Stimulated activated CD4-positive, alpha-beta T cell treated with anti-CD3 and anti-CD28 coated beads, TNF-alpha, amount 100 ng/mL, for 4 hours (primary cell): ENCODE data around the gene RNF187.

ENCODE experiments used
- DNase-seq, 3 experiments: peaks; one replicate each; pipeline ENCODE4 v3.0.0-alpha.2; 2020; ENCODE audit warnings: low read depth in 3 of 3

Gene RNF187

DNA sequence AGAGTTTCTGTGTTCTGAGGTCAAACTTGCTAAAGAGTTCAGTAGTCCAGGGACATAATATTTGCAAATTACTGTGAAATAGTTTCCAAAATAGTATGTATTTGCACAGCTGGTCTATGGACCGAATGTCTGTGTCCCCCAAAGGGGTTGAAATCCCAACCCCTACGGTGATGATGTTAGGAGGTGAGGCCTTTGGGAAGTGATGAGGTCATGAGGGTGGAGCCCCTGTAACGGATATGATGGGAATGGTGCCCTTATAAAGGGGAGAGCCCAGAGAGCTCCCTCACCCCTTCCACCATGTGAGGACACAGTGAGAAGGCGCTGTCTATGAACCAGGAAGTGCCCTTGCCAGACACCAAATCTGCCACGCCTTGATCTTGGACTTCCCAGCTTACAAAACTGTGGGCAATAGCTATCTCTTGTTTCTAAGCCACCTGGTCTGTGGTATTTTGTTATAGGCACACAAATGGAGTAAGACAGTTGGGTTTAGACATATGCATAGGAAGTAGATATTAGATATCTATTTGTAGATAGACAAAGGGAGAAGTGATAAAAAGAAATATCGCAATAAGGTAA, 21.7 kb downstream of the RNF187 start:
- DNase-seq: no peak

DNA sequence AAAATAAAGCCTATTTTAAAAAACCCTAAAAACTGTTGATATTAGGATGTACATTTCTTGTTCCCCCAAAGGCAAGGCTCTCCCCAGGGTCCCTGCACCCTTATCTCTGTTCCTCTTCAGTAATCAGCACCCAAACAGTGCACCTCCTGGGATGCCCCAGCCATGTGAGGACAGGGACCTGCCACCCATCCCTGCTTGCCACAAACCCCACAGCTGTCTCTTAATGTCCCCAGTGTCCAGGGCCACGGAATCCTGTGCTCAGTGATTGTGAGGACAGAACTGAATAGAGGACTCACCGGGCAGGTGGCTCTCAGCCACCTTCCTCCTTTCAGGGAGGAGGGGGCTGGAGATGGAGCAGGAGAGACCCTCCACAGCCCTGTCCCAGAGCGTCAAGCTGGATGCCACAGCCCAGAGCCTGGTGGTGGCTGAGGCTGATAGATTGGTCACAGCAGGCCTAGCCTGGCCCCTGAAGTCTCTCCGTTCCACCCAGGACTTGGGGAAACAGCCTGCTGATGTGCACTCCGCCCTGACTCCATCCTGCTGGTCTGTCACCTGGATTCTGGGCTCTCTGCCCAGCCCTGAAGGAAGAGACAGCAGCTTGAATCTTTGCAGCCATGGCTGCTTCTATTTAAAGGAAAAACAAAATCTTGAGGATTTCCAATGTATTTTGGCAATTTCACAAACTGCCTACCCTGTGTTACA, 23.1 kb downstream of the RNF187 start:
- no peak for DNase-seq

DNA sequence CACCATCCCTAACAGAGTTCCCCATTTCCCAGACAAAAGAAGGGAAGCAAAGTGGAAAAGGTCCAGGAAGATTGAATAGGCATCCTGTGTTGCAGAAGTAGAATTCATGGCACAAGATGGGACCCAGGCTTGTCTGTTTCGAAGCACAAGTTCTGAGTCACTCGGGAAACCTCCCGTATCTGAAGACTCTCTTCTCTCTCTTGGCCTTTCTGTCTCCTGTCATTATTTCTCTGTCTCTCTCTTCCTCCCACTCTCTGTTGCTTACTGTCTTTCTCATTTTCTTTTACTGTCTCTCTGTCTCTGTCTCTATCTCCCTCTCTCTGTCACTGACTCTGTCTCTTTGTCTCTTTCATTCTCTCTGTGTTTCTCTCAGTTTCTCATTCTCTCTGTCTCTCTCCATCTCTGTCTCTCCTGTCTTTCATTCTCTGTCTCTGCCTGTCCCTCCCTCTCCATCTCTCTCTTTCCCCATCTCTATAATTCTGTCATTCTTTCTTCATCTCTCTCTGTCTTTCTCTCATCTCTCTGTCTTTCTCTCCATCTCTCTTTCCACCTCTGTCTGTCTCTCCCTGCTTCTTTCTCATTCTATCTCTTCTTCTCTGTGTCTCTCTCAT, 23.7 kb downstream of the RNF187 start:
- DNase-seq: no peak

DNA sequence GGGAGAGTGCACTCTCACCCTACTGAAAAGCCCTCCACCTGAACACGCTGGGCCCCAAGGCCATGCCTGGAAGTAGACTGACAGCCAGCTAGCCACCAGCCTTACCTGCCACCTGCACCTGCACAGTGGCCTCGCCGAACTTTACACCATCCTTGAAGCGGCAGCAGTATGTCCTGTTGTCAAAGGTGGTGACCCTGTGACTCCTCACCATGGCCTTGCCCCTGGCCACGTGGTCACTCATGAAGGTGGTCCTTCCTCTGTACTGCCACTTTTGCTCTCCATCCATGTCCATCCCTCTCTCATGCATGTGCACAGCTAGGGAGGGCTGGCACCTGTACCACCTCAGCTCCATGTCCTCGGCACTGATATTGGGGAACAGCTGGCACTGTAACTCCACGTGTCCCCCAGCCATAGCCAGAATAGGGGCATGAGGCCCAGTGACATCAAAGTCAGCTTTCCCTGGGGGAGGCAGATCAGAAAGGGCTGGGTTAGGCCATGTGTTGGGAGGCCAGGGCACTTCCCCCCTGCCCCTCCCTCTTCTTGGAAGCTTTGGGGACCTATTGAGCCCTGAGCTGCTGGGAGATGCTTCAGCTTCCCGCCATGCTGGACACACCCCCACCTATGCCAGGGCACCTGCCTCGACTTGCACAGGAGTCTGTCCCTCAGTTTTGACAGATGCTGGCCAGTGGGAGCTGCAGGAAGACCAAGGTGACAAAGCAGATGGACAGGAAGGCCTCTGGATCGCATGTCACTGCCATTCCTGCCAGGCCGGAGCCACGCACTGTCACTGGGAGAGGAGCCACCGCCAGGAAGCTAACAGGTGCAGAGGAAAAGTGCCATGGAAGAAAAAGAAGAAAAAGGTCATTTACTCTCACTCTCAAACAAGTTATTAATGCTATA, 24.6 kb downstream of the RNF187 start:
- no peak for DNase-seq

DNA sequence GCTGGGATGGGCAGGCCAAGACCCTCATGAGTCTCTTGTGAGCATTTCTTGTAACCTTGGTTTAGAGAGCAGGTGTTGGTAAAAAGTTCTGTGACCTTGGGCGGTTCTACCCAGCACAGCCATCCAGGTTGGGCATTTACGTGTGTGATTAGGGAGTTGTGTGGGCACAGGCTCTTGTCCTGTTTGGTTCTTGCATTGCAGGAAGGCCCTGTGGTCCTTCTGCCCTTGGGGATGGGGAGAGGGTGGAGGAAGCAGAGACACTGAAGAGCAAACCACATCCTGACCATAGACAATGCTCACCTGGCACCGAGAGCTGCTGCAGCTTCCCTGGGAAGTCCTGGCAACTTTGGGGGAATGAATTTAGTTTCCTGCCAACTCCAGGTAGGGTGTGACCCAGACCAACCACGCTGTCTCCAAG, 25.6 kb downstream of the RNF187 start:
- no peak for DNase-seq

DNA sequence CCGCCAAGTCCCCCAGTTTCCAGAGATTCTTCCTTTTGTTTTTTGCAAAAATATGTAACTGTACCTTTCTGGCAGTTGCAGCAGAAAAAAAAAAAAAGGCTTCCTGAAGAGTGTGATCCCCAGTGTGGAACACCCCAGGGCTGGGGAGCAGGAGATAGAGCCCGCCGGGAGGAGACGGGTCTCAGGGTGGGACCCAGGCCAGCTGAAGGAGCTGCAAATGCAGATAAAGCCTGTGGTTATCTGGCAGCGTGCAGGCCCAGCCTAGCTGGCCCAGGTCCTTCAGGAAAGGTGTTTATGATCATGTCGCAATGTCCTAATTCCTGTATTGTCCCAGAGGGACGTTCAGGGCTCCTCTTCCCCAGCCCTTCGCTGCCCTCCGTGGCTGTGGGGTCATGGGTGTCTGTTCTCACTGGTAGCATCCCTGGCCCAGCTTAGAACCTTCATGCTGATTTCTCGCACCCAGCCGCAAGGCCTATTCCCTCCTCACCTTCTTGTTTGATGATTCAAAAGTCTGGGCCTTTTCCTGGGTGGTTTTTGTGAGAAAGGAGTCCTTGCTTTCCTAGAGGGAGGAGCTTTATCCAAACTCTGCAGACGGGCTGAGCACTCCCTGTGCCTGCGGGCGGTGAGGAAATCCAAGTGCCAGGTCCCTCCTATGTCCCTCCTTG, 26.2 kb downstream of the RNF187 start:
- DNase-seq: no peak

DNA sequence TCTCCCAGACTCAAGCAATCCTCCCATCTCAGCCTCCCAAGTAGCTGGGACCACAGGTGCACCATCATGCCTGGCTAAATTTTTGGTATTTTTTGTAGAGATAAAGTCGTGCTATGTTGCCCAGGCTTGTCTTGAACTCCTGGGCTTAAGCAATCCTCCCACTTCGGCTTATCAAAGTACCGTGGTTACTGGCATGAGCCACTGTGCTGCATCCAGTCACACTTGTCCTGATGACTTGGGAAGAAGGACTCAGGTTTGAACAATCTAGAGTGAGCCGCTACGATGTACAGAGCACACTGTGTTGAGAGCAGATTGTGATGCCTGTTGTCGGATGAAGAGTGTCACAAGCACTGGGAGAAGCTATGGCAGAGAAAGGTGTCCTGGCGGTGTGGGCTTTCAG, 27.2 kb downstream of the RNF187 start:
- no peak for DNase-seq

DNA sequence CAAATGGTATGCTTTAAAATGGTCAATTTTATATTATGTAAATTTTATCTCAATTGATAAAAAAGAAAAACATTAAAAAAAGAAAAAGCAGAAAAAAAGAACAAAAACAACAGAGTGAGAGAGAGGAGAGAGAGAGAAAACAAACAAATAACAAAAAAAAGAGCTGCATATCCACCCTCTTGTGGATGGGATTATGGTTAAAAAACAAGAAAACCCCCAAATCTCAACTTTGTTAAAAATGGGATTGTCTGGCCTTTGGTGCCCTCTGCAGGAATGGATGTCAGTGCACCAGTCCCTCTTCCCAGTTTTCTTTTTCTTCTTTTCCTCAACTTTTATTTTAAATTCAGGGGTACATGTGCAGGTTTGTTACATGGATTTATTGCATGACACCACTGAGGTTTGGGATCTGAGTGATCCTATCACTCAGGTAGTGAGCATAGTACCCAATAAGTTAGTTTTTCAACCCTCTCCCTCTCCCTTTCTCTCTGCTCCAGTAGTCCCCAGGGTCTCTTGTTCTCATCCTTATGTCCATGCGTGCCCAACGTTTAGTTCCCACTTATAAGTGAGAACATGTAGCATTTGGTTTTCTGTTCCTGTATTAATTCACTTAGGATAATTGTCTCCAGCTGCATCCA, 28.1 kb downstream of the RNF187 start:
- no peak for DNase-seq

DNA sequence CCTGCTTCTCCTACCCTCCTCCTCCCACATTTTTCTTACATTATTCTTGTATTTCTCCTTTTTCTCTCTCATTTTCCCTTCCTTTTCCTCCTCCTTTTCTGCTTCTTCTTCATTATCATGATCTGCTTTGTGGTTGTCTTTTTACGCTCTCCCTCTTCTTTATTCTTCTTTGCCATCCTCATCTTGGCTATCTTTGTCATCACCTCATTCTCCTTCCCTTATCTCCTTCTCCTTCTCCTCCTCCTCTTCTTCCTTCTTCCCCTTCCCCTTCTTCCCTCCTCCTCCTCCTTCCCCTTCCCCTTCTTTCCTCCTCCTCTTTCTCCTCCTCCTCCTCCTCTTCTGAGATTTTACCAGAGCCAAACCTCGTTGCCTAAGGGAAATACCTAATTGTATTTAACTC, 30.5 kb downstream of the RNF187 start:
- no peak for DNase-seq

DNA sequence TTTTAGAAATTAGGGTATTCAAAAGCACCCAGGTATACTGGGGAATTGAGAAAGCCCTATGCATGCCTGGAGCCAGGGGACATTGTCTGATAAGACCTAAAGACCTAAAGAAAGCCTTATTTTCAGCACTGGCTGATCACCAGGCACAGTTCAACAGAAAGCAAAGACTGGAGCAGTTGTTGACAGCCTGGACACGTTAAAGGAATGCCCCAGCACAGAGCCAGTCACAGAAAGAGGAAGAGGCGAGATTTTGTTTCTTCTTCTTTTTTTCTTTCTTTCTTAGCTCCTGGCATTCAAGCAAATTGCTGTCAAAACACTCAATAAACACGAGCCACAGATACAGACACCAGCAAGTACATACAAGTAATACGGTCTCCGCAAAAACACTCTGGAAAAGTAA, 40.4 kb downstream of the RNF187 start:
- DNase-seq: no peak

DNA sequence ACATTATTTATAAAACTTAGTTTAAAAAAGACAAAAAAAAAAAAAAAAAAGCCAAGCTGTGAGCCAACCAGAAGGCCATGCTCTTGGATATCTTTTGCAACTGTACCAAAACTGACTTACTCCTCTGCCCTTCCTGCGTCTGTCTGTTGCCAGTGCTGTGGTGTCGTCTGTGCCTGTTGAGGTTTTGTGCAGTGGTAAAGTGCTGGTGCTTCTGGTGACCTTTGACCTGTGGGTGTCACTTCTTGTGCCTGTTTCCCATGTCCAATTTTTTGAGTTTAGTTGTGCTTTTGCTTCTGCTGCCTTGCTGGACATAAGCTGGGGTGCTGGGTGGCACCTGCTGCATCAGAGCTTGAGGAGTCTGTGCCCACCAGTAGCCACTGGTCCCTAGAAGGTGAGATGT, 41.4 kb downstream of the RNF187 start:
- no peak for DNase-seq

DNA sequence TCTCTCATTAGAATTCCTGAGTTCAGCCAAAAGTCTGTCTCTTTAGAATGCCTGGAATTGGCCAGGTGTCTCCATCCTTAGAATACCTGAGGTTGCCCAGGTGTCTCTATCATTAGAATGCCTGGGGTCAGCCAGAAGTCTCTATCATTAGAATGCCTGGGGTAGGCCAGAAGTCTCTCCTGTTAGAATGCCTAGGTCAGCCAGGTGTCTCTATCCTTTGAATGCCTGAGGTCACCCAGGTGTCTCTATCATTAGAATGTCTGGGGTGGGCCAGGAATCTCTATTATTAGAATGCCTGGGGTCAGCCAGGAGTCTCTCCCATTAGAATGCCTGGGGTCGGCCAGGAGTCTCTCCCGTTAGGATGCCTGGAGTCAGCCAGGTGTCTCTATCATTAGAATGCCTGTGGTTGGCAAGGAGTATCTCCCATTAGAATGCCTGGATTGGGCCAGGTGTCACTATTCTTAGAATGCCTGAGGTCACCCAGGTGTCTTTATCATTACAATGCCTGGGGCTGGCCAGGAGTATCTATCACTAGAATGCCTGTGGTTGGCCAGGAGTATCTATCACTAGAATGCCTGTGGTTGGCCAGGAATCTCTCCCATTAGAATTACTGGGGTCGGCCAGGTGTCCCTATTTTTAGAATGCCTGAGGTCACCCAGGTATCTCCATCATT, 43.0 kb downstream of the RNF187 start:
- DNase-seq: no peak

DNA sequence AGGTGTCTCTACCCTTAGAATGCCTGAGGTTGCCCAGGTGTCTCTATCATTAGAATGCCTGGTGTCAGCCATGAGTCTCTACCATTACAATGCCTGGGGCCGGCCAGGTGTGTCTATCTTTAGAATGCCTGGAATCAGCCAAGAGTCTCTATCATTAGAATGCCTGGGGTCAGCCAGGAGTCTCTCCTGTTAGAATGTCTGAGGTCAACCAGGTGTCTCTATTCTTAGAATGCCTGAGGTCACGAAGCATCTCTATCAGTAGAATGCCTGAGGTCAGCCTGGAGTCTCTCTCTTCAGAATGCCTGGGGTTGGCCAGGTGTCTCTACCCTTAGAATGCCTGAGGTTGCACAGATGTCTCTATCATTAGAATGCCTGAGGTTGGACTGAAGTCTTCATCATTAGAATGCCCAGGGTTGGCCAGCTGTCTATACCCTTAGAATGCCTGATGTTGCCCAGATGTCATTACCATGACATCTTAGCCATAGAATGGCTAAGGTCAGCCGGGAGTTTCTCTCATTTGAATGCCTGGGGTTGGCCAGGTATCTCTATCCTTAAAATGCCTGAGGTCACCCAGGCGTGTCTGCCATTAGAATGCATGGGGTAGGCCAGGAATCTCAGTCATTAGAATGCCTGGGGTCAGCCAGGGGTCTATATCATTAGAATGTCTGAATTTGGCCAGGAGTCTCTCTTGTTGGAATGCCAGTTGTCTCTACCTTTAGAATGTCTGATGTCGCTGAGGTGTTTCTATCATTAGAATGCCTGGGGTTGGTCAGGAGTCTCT, 44.0 kb downstream of the RNF187 start:
- DNase-seq: no peak

DNA sequence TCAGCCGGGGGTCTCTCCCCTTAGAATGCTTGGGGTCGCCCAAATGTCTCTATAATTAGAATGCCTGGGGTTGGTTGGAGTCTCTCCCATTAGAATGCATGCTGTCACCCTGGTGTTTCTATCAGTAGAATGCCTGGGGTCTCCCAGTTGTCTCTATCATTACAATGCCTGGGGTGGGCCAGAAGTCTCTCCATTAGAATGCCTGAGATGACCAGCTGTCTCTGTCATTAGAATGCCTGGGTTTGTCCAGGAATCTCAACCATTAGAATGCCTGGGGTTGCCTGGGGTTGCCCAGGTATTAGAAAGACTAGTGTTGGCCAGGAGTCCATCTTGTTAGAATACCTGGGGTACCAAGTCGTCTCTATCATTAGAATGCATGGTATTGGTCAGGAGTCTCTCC, 51.6 kb downstream of the RNF187 start:
- DNase-seq: no peak

DNA sequence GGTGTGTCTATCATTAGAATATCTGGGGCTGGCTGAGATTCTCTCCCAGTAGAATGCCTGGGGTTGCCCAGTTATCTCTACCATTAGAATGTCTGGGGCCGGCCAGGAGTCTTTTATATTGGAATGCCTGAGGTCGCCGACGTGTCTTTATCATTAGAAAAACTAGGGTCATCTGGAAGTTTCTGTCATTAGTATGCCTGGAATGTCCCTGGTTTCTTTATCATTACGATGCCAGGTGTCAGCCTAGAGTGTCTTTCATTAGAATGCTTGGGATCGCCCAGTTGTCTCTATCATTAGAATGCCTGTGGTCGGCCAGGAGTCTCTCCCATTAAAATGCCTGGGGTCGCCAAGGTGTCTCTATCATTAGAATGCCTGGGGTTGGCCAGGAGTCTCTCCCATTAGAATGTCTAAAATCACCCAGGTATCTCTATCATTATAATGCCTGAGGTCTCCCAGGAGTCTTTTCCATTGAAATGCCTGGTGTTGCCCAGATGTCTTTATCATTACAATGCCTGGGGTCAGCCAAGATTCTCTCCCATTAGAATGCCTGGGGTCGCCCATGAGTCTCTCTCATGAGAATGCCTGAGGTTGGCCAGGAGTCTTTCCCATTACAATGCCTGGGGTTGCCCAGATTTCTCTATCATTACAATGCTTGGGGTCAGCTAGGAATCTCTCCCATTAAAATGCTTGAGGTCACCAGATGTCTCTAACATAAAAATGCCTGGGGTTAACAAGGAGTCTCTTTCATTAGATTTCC, 53.2 kb downstream of the RNF187 start:
- DNase-seq: no peak

DNA sequence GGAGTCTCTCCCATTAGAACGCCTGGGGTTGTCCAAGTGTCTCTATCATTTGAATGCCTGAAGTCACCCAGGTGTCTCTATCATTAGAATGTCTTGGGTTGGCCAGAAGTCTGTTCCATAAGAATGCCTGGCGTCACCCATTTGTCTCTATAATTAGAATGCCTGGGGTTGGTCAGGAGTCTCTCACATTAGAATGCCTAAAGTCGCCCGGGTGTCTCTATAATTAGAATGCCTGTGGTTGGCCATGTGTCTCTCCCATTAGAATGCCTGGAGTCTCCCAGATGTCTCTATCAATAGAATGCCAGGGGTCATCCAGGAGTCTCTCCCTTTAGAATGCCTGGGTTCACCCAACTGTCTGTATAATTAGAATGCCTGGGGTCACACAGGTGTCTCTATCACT, 54.5 kb downstream of the RNF187 start:
- no peak for DNase-seq

DNA sequence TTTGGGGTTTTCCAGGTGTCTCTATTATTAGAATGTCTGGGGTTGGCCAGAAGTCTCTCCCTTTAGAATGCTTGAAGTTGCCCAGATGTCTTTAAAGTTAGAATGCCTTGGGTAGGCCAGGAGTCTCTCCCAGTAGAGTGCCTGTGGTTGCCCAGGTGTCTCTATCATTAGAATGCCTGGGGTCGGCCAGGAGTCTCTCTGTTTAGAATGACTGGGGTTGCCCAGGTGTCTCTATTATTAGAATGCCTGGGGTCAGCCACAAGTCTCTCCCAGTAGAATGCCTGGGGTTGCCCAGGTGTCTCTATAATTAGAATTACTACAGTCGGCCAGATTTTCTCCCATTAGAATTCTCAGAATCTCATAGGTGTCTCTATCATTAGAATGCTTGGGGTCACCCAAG, 55.2 kb downstream of the RNF187 start:
- no peak for DNase-seq

DNA sequence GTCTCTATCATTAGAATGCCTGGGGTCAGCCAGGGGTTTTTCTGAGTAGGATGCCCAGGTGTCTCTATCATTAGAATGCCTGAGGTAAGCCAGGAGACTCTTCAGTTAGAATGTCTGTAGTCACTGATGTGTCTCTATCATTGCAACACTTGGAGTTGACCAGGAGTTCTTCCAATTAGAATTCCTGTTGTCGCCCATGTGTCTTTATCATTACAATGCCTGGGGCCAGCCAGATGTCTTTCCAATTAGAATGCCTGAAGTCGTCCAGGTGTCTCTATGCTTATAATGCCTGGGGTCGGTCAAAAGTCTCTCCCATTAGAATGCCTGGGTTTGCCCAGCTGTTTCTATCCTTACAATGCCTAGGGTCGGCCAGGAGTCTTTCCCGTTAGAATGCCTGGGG, 55.8 kb downstream of the RNF187 start:
- no peak for DNase-seq

DNA sequence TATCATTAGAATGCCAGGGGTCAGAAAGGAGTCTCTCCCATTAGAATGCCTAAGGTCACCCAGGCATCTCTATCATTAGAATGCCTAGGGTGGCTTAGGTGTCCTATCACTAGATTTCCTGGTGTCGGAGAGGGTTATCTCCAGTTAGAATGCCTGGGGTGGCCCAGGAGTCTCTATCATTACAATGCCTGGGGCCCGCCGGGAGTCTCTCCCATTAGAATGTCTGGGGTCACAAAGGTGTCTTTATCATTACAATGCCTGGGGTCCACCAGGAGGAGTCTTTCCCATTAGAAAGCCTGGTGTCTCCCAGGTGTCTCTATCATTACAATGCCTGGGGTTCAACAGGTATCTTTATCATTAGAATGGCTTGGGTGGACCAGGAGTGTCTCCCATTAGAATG, 56.2 kb downstream of the RNF187 start:
- DNase-seq: no peak
